NB4 (cell line): Measurements from ENCODE around the gene FKBP5.

Experiments
- POLR2A ChIP-seq: IDR thresholded peaks from 2 replicates; pipeline ENCODE4 v1.6.1; 2011; ENCODE audit warnings: mild to moderate bottlenecking; ENCODE audit not compliant: insufficient read length; ENCODE audit errors: extremely low read depth
- TF ChIP-seq, protein P1 (sequence below): IDR thresholded peaks from one replicate; pipeline ENCODE4 v1.5.1; 2012; ENCODE audit warnings: low read depth, low read length
- TF ChIP-seq, protein P2 (sequence below): IDR thresholded peaks from 2 replicates; pipeline ENCODE4 v1.6.1; 2011; ENCODE audit warnings: low read depth, low read length

- no peak for TF ChIP-seq POLR2A
- TF ChIP-seq, protein P1, sequence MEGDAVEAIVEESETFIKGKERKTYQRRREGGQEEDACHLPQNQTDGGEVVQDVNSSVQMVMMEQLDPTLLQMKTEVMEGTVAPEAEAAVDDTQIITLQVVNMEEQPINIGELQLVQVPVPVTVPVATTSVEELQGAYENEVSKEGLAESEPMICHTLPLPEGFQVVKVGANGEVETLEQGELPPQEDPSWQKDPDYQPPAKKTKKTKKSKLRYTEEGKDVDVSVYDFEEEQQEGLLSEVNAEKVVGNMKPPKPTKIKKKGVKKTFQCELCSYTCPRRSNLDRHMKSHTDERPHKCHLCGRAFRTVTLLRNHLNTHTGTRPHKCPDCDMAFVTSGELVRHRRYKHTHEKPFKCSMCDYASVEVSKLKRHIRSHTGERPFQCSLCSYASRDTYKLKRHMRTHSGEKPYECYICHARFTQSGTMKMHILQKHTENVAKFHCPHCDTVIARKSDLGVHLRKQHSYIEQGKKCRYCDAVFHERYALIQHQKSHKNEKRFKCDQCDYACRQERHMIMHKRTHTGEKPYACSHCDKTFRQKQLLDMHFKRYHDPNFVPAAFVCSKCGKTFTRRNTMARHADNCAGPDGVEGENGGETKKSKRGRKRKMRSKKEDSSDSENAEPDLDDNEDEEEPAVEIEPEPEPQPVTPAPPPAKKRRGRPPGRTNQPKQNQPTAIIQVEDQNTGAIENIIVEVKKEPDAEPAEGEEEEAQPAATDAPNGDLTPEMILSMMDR: no peak
- TF ChIP-seq, protein P2, sequence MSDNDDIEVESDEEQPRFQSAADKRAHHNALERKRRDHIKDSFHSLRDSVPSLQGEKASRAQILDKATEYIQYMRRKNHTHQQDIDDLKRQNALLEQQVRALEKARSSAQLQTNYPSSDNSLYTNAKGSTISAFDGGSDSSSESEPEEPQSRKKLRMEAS: no peak
Observed at GRCh38 chr6:35638679-35639078, 50.0 kb downstream of the FKBP5 start.
